ENCODE data around the gene PPP4R4. TPM values are rescaled to one million over a fixed set of nuclear protein-coding genes. Genes with fewer than 3 reads are reported as not detected.

The PPP4R4 gene
- total and polyA plus RNA-seq, 8 donors, result 0.43 to 3.7 (median 0.62) TPM

- peaks cover 0 to 8% of the 10 kb centered on the region in 2 donors for H3K9me3 ChIP-seq
- no peak overlapping the region for H3K27ac ChIP-seq
- peaks cover 0 to 11% of the 10 kb centered on the region in 2 donors for H3K27me3 ChIP-seq
- H3K36me3 ChIP-seq, result no peaks in the 10 kb centered on the region
- no peaks in the 10 kb centered on the region for H3K4me1 ChIP-seq
- H3K4me3 ChIP-seq, result no peak overlapping the region
- ATAC-seq, result no peak
- intact Hi-C loops (cut with DNase I), result no loop called here
- no peak for DNase-seq
- no peak for TF ChIP-seq CTCF (IDR thresholded peaks at IDR 0.05)
These were observed 18.4 kb downstream of the PPP4R4 start for GRCh38 chr14:94192536-94192935.

GRCh38 chr14:94193776-94194175, 19.7 kb downstream of the PPP4R4 start:
- peaks cover 0 to 8% of the 10 kb centered on the region in 2 donors for H3K9me3 ChIP-seq
- H3K4me1 ChIP-seq, result no peaks in the 10 kb centered on the region
- ATAC-seq, result no peak
- intact Hi-C loops (cut with DNase I), result no loop called here
- H3K36me3 ChIP-seq, result no peaks in the 10 kb centered on the region
- no peak overlapping the region for H3K4me3 ChIP-seq
- no peak for DNase-seq
- peaks cover 0 to 4% of the 10 kb centered on the region in 2 donors for H3K27me3 ChIP-seq
- no peak overlapping the region for H3K27ac ChIP-seq
- no peak for TF ChIP-seq CTCF (IDR thresholded peaks at IDR 0.05)

GRCh38 chr14:94196057-94196456, 21.9 kb downstream of the PPP4R4 start:
- no peak for ATAC-seq
- intact Hi-C loops (cut with DNase I), result no loop called here
- Histone ChIP-seq H3K27ac (no peak overlapping the region), H3K4me3 (no peak overlapping the region), H3K4me1 (no peaks in the 10 kb centered on the region), H3K27me3 (no peaks in the 10 kb centered on the region), H3K9me3 (peaks cover 0 to 14% of the 10 kb centered on the region in 2 donors), H3K36me3 (no peaks in the 10 kb centered on the region)
- TF ChIP-seq CTCF (IDR thresholded peaks at IDR 0.05), result no peak
- DNase-seq, result no peak

GRCh38 chr14:94203473-94204210, 29.5 kb downstream of the PPP4R4 start:
- no peak overlapping the region for H3K27ac ChIP-seq
- DNase-seq, result no peak
- no peaks in the 10 kb centered on the region for H3K36me3 ChIP-seq
- H3K4me1 ChIP-seq, result no peaks in the 10 kb centered on the region
- peak; percentile 32 for ATAC-seq
- no peak for TF ChIP-seq CTCF (IDR thresholded peaks at IDR 0.05)
- peaks cover 0 to 6% of the 10 kb centered on the region in 2 donors for H3K9me3 ChIP-seq
- no peaks in the 10 kb centered on the region for H3K27me3 ChIP-seq
- H3K4me3 ChIP-seq, result no peak overlapping the region
- intact Hi-C loops (cut with DNase I), result no loop called here

GRCh38 chr14:94213021-94213420, 38.9 kb downstream of the PPP4R4 start:
- peaks cover 0 to 6% of the 10 kb centered on the region in 2 donors for H3K9me3 ChIP-seq
- no peak for TF ChIP-seq CTCF (IDR thresholded peaks at IDR 0.05)
- intact Hi-C loops (cut with DNase I), result no loop called here
- H3K4me3 ChIP-seq, result no peak overlapping the region
- H3K27ac ChIP-seq, result no peak overlapping the region
- no peak for ATAC-seq
- H3K4me1 ChIP-seq, result no peaks in the 10 kb centered on the region
- no peaks in the 10 kb centered on the region for H3K27me3 ChIP-seq
- no peak for DNase-seq
- H3K36me3 ChIP-seq, result no peaks in the 10 kb centered on the region
